ENCODE measurements around the gene HABP4.

DNA sequence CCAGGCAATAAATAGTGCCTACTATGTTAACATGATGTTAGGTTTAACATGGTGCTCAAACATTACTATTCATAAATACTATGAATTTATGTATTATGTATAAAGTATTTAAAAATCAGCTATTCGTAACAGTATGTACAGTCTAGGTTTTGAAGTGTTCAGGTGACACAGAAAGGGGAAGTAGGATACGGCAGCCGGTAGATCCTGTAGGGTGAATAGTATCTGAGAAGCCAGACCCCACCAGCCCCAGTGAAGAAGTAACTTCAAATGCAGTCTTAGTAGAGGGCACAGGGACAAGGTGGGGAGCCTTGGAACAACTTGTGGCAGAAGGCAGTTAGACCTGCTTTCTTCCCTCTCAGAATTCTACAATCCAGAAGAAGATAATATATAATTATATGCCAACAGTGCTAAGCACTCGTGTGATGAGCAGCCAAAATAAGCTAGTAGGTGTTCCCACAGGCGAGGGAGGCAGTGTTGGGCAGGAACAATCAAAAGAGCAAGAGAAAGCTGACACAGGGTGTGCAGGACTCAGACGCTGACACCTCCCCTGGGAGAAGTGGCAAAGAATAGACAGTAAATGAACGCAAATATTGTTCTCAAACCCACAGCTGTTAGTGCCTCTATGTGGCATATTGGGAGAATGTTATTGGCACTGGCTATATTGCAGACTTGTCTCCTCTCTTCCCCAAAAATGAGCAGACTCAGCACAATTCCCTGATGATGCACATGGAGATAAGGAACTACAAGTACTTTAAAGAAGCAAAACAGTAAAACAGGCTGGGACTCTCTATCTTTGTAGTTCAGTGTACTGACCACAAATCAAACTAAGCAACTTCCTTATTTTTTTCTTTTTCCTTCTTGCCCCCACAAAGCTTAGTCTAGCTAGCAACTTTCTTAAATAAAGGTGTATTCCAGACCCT, 36.4 kb upstream of the HABP4 start:
- TF ChIP-seq SUZ12 (IDR thresholded peaks at IDR 0.05) (no peak), FOXM1 (IDR thresholded peaks at IDR 0.05; ENCODE audit: borderline replicate concordance) (no peak), SP1 (IDR thresholded peaks at IDR 0.05) (no peak), FOXA1 (IDR thresholded peaks at IDR 0.05) (no peak), BHLHE40 (IDR thresholded peaks at IDR 0.05; ENCODE audit: borderline replicate concordance) (no peak), ARNT (IDR thresholded peaks at IDR 0.05) (no peak), HDGF (IDR thresholded peaks at IDR 0.05; ENCODE audit: borderline replicate concordance) (no peak), NFRKB (IDR thresholded peaks at IDR 0.05) (no peak), ZNF384 (IDR thresholded peaks at IDR 0.05) (no peak), L3MBTL2 (conservative IDR thresholded peaks at IDR 0.05) (no peak), ELF4 (IDR thresholded peaks at IDR 0.05) (no peak), LEF1 (IDR thresholded peaks at IDR 0.05; ENCODE audit: borderline replicate concordance) (no peak), TARDBP (IDR thresholded peaks at IDR 0.05) (no peak), FOXK2 (IDR thresholded peaks at IDR 0.05) (no peak)

Measured in HEK293T (cell line).